Uterus (tissue), 2 donors: ENCODE data around the gene SCTR.

Experiments used
- CTCF ChIP-seq, 4 experiments: fragments of 200-600 bp in 2 of 4; fragments of 450-650 bp in 2 of 4; sonication (generic) in 2 of 4; IDR thresholded peaks; one replicate each; pipeline ENCODE4 v1.5.1; 2016 to 2019; ENCODE audit warnings: antibody characterized with exemption in 4 of 4, mild to moderate bottlenecking in 2 of 4, moderate library complexity in 1 of 4
- POLR2A ChIP-seq, 2 donors: fragments of 450-650 bp; IDR thresholded peaks; one replicate each; pipeline ENCODE4 v1.6.1; 2016; ENCODE audit warnings: antibody characterized with exemption in 2 of 2, mild to moderate bottlenecking in 1 of 2, moderate library complexity in 1 of 2

- TF ChIP-seq CTCF (IDR thresholded peaks at IDR 0.05) (peak in 2 of 4 experiments; percentile 6 to 13), POLR2A (IDR thresholded peaks at IDR 0.05) (no peak)
Observed at GRCh38 chr2:119517433-119517832, 6.8 kb downstream of the SCTR start.
